Kidney glomerular epithelial cell (primary cell): ENCODE results near the gene VASN.
"Not testable (repeated sequence)": the region's sequence is repeated elsewhere in the genome, so short reads cannot be mapped to it uniquely, and the experiment has no call there.

ENCODE experiments used
- DNase-seq: peaks from one replicate; lab custom pipeline; 2025; lab: John Stamatoyannopoulos, UW

The VASN gene

DNA sequence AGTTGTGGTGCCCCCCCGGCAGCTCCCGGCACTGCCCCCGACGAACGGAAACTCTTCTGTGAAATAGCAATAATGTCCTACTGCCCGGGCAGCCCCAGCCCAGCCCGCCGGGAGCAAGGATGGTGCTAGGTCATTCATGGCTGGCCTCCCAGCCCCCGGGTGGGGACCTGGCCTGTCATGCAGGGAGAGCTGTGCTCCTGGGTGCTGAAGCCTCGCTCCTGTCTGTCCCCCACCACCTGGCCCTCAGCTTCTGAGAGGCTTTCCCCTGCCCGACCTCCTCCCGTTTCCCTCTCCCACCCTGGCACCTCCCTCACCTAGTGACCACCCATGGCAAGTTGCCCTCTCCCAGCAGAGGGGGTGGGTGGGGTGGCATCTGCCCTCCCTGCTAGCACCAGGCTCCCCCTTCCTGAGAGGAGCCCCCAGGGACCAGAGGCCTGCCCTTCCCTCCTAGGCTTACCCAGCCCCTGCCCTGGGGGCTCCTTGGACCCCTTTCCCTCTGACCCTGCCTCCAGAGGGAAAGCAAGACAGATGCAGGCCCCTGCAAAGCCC, 34.0 kb upstream of the VASN start:
- DNase-seq = no peak

DNA sequence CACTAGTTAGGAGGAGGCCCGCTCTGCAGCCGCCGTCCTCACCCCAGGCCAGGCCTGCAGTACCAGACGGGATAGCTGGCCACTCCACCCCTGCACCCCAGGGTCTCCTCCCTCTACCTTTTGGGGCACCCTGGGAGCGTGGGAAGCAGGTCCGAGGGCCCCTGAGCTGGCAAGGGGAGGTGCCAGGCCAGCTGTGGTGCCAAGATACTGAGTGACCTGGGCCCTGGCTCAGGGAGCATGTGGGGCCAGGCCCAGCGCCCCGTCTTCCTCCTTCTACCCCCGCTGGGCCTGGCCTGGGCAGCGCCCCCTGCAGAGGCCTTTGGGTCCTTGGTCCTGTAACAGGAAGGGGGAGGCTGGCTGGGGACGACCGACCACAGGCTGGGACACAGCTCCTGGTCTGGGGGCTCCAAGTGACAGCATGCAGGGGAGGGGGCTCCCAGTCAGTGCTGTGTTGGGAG, 33.5 kb upstream of the VASN start:
- DNase-seq = no peak

DNA sequence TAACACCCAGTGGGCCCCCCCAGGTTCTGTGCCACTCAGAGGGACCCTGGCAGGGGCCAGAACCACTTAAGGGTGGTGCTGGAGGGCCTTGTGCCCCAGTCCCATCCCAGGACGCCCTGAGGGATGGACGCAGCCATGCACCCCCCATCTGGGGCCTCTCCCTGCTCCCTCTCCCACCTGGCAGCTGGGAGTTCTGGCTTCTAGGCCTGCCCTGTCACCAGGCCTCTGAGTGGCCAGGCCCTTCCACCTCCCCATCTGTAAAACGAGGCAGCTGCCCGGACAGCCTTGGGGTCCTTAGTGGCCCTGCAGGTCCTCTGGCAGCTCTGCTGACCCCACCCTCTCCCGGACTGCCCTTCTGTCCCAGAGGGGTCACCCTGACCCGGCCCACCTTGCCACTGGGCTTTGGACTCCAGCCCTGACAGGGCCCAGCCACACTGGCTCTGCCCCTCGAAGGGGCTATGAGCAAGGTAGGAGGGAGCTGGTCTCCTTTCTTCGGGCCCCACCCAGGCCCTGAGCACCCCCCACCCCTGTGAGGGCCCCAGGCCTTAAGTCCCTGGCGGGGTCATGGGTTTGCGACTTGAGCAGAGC, 32.8 kb upstream of the VASN start:
- no peak for DNase-seq

GRCh38 chr16:4339455-4339854, 32.2 kb upstream of the VASN start:
- DNase-seq = no peak

- DNase-seq = no peak
Observed at GRCh38 chr16:4339909-4340308, 31.7 kb upstream of the VASN start.

- DNase-seq = no peak
Observed at GRCh38 chr16:4340443-4340842, 31.2 kb upstream of the VASN start.

DNA sequence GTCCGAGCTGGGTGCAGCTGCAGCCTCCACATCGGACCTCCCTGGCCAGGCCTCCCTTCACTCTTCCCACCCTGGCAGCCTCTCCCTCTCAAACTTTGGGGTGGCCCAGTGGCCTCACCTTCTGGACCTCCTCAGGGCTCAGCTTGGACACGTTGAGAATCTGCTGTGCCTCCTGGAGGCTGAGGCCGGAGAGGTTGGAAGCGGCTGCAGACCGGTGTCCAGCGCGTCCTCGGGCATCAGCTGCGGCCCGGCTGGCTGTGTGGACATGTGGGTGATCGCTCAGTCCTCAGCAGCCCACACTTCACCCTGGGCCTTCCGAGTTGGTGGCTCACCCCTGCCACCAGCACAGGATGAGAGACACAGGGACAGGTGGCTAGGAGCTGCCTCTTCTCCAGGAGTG, 30.4 kb upstream of the VASN start:
- DNase-seq = no peak

DNA sequence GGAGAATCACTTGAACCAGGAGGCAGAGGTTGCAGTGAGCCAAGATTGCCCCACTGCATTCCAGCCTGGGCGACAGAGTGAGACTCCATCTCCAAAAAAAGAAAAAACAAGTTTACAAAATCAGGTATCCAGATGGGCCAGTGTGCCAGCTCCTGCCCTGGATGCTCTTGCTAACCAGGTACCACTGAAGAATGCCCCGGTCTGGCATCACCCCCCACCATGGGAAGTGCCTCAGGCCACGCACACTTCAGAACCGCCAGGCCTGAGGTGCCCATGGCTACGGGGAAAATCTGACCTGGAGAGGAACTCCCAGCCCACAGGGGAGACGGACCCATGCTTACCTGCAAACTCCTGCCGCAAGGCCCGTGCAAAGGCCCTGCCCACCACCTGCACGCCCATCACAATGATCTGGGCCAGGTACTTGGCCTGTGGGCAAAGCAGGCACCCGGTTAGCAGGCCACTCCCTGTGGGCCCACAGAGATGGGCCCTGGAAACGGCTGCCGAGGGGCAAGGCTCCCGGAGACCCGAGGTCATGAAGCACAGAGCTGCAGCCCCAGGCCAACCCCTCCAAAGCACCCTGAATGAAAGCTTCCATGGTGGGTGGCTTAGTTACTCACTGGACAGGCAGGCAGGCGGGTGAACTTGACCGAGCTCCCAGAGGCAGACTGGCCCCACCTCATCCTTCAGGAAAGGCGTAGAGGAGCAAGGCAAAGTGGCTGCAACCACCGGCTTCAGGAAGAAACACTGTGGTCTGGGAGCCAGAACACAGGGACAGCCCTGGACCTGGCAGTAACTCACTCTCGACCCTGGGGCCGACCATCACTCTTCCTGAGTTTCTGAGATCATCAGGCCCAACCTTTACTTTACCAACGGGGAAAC, 28.5 kb upstream of the VASN start:
- DNase-seq = no peak

DNA sequence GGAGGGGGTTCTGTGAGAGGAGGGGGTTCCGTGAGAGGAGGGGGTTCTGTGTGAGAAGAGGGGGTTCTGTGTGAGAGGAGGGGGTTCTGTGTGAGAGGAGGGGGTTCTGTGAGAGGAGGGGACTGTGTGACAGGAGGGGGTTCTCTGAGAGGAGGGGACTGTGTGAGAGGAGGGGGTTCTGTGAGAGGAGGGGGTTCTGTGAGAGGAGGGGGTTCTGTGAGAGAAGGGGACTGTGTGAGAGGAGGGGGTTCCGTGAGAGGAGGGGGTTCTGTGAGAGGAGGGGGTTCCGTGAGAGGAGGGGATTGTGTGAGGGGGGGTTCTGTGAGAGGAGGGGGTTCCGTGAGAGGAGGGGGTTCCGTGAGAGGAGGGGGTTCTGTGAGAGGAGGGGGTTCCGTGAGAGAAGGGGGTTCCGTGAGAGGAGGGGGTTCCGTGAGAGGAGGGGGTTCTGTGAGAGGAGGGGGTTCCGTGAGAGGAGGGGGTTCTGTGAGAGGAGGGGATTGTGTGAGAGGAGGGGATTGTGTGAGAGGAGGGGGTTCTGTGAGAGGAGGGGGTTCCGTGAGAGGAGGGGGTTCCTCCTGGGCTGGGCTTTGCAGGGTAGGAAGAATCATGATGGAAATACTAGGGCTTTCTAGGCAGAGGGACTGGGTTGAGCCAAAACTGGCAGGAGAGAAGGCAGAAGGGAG, 27.2 kb upstream of the VASN start:
- DNase-seq = not testable (repeated sequence)

DNA sequence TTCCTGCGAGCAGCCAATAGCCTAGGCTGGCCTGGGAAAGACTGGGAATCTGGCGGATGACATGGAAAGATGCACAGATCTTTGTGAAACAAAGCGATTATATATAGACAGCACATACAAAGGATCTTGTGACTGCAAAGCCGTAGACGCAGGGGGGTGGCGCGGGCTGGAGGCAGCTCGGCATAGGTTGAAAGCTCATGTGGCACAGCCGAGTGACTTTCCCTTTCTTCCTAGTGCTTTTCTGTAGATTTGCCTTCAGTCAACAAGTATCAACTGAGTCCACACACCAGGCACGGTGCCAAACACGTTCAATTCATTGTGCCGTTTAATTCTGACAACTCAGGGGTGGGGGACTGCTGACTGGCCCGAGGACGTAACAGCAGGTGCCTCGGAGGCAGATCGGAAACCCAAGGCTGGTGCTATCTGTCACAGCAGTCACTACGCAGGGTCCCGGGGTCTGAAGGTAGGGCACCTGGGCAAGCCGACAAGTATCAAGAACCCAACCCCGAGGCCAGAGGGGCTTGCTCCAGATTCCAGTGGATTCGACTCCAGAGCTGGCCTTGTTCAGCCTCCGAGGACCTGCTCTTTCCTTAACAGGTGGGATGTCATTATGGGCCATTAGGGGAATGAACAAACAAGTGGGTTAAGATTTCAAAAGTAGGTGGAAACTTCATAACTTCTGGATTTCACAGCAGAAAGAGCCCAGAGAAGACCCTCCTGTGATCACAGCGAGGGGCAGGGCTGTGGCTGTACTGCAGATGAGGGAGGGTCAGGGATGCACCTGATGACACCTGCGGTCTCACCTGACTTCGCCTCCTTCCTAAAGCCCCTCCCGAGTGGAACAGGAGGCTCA, 26.4 kb upstream of the VASN start:
- DNase-seq = no peak

DNA sequence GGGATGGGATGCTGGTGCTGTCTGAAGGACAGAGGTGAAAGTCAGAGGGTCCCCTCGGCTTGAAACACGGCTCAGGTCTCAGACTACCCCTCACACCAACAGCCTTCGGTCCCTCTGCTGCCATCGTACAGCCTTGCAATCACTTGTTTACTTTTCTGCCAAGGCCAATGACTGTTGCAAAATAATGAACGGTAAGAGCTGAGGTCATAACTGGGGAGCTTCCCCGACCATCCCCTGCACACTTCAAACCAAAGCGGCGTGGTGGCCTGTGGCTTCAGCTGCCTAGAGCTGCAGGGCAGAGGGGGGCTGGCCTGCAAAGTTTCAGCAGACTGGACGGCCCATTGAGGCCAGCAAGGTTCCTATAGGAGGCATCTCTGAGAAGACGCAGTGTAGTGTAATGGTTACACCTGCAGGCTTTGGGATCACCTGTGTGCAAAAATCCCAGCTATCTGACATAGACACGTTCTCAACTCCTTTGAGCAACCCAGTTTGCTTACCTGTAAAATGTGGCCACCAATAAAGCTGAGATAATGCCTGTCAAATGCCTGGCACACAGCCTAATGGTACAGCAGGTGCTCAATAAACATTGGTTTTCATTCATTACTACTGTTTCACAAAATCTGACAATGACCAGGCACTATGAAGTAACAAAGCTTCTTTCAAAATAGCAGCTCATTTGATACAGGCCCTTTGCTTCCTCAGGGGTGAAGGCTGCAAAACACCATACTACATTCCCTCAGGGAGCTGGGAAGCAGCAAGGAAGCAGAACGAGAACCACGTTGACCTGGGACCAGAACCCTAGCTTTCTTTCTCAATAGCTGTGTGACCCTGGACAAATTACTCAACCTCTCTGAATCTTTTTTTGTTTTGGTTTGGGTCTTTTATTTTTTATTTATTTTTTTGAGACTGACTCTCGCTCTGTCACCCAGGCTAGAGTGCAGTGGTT, 25.5 kb upstream of the VASN start:
- no peak for DNase-seq

DNA sequence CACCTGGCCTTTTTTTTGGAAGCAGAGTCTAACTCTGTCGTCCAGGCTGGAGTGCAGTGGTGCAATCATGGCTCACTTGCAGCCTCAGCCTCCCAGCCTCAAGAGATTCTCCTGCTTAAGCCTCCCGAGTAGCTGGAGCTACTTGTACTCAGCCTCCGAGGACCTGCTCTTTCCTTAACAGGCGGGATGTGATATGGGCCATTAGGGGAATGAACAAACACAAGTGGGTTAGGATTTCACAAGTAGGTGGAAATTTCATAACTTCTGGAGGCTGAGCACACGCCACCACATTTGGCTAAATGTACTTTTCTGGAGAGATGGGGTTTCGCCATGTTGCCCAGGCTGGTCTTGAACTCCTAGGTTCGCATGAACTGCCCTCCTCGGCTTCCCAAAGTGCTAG, 24.6 kb upstream of the VASN start:
- DNase-seq = no peak

GRCh38 chr16:4347765-4348509, 23.7 kb upstream of the VASN start:
- DNase-seq = no peak

DNA sequence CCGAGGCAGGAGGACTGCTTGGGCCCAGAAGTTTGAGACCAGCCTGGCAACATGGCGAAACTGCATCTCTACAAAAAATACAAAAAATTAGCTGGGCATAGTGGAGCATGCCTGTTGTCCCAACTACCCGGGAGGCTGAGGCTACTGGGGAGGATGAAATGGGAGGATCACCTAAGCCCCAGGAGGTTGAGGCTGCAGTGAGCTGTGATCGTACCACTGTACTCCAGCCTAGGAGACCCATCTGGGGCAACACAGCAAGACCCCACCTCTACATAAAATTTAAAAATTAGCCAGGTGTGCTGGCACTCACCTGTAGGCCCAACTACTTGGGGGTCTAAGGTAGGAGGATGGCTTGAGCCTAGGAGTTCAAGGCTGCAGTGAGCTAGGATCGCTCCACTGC, 22.3 kb upstream of the VASN start:
- no peak for DNase-seq

DNA sequence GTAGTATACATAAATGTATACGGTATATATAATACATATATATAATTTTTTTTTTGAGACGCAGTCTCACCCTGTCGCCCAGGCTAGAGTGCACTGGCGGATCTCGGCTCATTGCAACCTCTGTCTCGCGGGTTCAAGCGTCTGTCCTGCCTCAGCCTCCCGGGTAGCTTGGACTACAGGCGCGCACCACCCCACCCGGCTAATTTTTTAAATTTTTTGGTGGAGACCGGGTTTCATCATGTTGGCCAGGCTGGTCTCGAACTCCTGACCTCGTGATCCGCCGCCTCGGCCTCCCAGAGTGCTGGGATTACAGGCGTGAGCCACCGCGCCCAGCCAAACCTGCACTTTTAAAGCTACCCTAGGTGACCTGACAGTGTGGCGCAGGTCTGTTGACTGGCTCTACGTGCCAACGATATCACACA, 21.3 kb upstream of the VASN start:
- no peak for DNase-seq

DNA sequence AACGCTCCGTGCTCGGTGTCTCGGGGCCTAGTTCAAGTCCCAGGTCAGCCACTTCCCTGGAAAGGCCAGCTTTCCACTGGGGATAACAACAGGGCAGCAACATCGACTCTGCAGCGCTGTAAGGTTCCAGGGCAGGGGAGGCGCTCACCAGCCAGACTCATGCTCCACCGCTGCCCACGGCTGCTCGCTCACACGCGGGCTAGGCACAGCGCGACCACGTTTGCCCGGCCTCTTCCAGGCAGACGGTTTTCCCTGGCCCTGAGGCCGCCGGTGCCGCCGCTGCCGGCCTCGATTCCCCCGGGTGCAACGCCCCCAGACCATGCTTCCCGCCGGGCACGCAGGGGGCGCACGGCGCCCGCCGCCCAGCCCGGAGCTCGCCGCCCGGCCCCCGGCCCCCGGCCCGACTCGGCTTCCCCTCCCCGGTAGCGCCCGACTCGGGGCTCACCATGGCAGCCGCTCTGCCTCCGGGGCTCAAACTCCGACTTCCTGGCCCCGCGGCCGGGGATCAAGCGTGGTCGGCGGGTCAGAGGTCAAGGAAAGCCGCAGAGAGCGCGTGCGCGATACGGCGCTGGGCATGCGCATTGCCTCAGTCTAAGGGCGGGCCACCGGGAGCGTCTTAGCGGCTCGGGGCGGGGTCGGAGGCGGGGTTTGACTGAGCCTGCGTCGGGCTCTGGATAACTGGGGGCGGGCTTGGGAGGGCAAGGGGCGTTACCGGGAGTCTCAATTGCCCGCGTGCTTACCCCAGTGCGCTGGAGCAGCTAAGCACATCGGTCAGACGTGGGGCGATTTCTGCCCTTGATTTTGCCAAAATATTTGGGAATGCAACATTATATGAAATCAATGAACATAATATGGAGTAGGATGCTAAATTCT, 20.6 kb upstream of the VASN start, which contains the start of gene PAM16:
Gene PAM16, minus strand, starts transcription at position 535 of the 873 bp plus-strand sequence. Its CDS starts 87 bp downstream, at position 448.
- DNase-seq = peak; percentile 91

GRCh38 chr16:4351880-4352279, 19.8 kb upstream of the VASN start:
- DNase-seq = no peak

GRCh38 chr16:4352843-4353242, 18.8 kb upstream of the VASN start:
- DNase-seq = no peak

- DNase-seq = no peak
Observed at GRCh38 chr16:4353675-4354074, 18.0 kb upstream of the VASN start.
